HG02840 (cell line): ENCODE results near the gene MATN1.
"Not testable (repeated sequence)": the region's sequence is repeated elsewhere in the genome, so short reads cannot be mapped to it uniquely, and the experiment has no call there.

Experiments
- ATAC-seq: cut with Tn5 transposase; IDR thresholded peaks from one replicate; pipeline ENCODE4 v1.9.1; 2021; ENCODE audit warnings: mild to moderate bottlenecking, moderate library complexity, moderate number of reproducible peaks; ENCODE audit not compliant: unreplicated experiment, low FRiP score

MATN1 gene

DNA sequence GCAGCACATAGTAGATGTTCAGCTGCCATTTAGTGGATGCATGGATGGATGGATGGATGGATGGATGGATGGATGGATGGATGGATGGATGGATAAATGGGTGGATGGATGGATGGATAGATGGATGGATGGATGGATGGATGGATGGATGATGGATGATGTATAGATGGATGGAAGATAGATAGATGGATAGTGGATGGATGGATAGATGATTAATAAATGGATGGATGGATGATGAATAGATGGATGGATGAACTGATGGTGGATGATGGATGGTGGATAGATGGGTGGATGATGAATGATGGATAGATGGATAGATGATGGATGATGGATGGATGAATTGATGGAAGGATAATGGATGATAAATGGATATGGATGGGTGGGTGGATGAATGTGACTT is 20.6 kb downstream of the MATN1 start:
- ATAC-seq = no peak

DNA sequence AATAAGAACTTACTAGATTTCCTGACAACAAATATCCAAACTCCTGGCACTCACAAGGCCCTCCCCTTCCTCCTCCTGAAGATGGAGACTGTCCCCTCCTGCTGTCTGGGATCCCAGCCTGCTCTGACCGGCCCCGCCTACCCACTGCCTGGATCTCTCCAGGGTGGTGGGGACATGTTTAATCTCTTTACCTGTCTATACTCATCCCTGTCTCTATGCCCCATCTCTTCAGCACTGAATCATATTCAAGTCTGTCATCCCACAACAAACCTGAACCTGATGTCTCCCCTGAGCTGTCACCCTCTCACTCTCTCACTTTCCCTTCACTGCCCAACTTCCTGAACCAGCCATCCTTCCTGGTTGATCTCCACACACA is 22.1 kb downstream of the MATN1 start:
- ATAC-seq = no peak

DNA sequence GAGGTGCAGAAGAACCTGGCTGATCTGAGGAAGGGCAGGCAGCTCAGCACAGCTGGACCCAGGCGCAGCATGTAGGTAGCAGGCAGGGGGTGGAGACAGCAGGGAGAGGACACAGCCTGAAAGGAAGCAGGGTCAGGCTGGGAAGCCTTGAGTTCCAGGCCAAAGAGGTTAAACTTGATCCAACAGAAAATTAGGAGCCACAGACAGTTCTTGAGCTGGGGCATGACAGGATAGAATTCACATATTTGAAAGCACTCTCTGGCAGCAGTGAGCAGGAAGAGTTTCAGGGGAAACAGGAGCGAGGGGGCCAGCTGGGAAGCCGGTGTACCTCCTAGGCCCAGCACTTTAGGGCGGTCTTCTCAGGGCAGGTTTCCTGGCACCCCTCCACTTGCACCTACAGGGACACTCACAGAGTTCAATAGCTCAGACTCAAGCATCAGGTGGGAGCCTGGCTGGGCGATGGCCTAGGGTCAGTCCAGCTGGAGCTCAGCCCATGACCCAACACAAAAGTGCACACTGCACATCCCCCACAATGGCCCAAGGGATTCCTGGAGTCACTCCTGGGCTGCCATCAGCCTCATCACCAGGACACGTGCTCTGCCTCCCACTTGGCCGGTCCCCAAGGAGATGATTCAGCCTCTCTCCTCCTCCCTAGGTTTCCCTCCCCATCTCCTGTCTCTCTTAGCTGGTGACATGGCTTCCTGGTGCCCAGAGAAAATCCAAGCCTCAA is 22.7 kb downstream of the MATN1 start:
- no peak for ATAC-seq

DNA sequence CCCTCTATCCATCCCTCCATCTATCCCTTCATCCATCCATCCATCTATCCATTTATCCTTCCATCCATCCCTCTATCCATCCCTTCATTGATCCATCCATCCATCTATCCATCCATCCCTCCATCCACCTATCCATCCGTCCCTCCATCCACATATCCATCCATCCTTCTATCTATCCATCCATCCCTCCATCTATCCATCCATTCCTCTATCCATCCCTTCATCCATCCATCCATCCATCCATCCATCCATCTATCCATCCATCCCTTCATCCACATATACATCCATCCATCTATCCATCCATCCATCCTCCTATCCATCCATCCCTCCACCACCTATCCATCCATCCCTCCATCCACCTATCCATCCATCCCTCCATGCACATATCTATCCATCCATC is 23.6 kb downstream of the MATN1 start:
- ATAC-seq = no peak

DNA sequence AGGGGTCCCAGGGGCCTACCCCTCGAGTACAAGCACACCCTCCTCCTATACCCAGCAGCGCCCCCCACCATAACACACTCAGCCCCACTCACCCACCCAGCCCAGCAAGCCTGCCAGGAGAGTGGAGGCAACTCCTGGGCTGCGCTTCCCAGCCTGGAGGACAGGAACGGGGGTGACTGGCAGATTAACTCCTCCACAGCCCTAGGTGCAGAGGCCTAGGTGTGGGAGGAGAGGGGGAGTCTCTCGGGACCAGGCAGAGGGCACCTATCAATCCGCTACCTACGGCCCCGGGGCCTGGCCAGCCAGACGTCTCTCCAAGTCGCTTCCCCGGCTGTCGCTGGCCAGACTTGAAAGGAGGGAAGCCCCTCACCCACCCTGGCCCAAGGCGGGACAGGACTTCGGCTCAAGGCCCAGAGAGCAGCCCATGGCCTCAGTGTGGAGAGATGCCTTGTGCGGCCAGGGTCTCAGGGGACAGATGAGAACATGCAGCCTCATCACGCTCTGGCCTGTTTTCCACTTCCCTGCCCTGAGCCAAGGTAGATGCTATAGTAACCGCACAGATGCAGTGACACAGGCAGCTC is 24.9 kb downstream of the MATN1 start:
- ATAC-seq = no peak

DNA sequence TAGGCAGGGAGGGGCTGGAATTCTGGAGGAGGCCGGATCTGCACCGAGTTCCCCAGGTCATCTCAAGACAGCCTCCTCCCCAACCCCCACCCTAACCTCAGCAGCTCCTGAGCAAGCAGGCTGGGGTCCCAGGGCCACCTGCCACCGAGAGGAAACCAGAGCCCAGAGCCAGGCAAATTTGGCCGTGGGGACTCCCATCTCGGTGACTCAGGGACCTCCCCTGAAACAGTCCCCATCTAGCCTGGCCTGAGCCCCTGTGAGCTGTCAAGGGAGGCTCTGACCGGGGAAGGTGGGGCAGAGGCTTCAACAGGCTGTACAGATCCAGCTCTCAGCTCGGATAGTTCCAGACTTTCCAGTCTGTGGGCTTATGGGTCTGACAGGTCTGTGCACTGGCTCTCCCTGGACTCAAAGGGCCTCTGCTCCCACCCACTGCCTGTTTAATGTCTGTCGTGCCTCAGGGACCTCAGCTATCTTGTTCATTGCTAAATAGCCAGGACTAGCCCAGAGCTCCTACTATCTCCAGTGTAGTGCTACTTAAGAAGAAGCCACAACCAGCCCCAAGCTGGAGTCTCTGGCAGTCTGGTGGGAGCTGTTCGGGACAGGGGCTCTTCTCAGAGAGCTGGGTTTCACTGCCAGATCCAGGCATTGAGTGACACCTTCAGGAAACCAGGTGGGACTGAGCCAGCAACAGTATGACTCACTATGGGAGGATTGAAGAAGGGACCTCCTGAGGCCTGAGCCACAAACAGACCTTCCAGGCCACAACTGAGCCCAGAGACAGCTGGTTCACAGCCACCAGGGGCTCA is 25.6 kb downstream of the MATN1 start:
- ATAC-seq = no peak

DNA sequence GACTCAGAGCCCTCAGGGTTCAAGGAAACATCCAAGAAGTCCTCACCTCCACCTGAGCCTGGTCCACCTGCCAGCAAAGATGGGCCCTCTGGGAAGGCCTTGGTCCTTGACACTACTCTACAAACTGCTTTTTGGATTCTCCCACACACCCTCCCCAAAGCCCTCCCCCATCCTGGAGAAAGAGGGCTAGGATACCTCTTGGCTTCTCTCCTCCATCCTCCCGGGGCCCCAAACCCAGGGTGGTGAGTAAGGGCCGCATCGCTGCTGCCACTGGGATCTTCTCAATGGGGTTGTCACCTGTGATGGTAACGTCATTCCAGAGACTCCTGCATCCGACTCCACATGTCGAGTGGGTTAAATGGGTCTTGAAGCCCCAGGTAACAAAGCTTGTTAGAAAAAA is 26.6 kb downstream of the MATN1 start:
- no peak for ATAC-seq

DNA sequence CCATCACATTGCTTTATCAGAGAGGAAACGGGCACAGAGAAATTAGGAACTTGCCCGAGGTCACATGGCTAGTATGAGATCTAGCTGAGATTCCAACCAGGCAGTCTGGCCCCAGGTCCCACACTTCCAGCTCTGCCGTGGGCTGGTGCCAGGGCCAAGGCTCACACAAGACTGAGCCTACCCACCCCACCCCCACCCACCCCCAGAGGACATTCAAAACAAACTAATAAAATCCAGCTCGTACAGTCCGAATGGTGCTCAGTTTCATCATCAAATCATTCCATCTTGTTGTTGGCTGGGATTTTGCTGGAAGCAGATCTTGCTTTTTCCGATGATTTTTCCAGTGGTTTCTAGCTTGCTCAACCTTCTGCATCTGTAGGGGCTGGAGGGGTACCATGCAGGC is 27.9 kb downstream of the MATN1 start:
- ATAC-seq = no peak

DNA sequence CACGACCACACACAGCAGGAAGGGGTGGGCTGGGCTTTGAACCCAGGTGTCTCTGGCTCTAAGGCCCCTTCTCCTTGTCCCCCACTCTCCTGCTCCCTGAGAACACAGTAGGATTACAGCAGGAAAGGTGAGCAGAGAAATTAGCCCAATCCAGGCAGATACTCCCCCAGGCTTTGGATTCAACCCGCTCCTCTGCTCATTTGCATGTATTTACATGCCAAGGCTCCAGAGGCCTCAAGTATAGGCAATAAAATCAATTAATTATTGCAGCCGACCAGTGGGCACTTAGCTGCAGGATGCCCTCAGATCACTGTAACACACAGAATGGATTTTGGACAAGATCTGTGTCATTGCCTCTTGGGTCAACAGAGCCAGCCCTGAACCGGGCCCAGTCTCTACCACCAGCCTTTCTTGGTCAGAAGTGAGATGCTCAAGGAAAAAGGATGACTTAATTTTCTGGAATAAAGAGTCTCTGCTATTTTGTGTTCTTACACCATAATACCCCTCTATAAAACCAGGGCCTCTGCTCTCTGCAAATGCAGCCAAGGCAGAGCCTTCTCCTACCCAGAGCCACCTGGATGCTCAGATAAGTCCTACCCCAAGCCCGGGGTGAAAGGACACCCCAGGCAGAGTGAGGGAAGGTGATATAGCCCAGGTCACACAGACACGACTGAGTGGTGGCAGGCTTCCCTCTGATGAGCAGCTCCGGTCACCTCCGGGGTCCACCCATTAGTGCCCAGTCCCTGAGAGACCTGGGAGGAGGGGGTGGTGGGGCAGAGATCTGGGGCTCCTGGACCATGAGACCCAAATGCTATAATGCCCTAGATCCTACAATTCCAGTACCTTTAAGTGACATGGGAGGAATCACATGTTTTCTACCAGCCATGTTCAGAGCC is 28.9 kb downstream of the MATN1 start:
- ATAC-seq = no peak

DNA sequence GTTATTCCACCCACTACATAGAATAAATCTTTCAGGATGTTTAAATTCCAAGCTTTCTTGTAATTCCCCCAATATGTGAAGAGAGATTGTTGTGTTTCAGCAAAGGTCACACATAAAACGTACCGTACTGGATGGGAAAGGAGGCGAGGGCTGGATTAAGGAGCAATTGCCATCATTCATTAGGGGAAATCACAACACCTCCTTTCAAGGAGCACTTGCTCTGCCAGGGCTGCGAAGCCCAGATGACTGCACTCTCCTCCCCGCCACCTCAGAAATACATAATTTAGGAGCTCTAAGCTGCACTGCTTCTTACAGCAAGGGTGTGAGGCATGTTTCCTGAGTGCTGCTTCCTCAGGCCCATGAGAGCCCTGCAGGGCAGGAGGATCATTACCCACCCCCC is 29.6 kb downstream of the MATN1 start:
- ATAC-seq = no peak

DNA sequence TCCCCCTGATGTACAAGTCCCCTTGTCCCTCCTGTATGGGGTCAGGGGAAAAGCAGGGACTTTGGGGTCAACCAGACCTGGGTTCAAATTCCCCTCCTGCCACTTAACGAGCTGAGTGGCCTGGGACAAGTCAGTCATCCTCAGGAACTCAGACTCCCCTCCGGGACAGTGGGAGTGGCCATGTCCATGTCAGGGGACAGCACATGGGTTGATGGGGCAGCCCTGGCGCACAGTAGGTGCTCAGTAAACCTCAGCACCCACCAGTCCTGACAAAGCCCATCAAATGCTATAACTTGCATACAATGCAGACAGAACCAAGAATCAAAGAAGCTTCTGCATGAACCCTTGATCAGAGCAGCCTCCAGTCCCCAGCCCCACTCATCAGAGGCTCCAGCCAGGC is 30.0 kb downstream of the MATN1 start:
- no peak for ATAC-seq

DNA sequence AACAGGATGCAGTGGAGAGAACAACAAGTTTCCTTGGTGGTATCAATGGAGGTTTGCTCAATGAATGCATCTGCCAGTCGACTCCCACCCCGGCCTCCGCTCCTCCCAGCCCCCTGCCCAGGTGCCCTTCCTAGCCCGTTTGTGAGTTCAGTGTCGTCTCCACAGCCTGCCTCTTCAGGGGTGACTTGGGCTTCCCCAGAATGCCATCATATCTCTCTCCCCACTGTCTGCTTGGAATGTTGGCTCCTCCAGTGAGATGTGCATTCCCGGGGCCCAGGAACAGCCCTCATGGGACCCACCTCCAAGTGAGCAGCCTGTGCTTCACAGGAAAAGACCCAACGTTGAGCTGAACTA is 30.5 kb downstream of the MATN1 start:
- no peak for ATAC-seq

DNA sequence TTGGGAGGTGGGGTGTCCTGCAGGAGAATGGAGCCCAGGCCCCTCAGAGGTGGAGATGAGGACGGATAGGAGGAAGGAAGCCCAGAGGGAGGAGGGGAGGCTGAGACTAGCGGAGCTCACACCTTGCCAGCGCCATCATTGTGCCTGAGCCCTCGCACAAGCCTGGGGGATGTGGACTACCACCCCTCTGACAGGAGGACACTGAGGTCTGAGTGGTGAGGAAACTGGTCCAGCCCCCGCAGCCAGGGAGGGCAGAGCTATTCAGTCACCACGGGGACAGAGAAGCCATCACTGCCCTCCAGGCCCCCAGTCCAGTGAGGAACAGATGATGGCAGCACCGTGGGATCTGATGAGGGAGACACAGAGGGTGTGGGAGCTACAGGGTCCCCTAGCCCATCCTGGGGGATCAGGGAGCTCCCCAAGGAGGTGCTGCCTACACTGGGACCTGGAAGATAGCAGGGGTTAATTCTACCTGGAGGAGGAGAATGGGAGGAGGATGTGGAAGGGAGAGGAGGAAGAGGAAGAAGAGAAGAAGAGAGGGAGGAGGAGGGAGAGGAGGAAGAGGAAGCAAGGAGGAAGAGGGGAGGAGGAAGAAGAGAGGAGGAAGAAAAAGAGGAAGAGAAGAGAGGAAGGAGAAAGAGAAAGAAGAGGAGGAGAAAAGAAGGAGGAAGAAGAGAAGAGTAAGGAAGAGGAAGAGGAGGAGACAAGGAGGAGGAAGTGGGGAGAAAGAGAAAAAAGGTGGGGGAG is 31.0 kb downstream of the MATN1 start:
- ATAC-seq = no peak

DNA sequence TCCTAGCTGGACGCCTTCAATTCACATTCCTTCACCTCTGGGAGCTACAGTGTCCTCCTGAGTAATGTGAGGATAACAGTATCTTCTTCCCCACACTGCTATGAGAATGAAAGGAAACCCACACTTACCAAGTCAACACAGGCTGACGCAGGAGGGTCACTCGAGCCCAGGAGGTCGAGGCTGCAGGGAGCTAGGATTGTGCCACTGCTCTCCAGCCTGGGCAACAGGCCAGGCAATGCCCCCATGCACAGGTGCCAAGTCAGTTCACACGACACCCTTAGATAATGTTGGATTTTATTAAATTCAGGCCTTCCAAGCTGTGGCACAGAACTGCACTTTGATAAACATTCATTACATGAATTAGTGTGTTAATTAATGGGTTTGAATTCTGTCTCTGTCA is 31.9 kb downstream of the MATN1 start:
- ATAC-seq = no peak

DNA sequence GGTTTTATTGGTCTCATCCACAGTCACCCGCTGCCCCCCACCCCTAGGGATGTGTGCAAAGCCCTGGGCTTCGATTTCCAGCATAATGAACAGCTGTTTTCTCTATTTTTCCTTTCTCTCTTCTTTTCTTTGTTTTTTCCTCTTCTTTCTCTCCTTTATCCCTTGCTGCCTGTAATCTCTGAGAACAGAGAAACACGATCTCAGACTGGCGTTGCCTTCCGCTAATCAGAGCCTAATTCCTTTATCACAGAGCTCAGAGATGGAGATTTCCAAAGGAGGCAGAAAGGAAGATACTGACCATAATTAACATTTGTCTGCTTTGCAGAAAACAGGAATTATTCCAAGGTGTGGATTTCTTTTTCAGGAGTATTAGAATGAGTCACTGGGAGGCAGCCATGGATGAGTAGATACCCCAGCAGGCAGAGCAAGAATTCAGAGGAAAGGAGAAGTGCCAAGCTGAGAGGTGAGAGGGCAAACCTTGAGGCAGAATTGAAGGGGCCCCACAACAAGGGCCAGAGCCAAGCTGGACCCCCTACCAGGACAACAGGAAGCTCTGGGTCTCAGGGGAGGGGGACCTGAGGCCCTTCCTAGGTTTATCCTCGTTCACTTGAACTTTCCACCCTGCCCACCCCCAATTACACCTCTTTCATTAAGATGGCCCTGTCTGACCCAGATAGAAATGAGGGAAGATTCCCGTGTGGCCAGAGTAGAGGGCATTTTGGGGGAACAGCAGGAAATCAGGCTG is 33.3 kb downstream of the MATN1 start:
- no peak for ATAC-seq

DNA sequence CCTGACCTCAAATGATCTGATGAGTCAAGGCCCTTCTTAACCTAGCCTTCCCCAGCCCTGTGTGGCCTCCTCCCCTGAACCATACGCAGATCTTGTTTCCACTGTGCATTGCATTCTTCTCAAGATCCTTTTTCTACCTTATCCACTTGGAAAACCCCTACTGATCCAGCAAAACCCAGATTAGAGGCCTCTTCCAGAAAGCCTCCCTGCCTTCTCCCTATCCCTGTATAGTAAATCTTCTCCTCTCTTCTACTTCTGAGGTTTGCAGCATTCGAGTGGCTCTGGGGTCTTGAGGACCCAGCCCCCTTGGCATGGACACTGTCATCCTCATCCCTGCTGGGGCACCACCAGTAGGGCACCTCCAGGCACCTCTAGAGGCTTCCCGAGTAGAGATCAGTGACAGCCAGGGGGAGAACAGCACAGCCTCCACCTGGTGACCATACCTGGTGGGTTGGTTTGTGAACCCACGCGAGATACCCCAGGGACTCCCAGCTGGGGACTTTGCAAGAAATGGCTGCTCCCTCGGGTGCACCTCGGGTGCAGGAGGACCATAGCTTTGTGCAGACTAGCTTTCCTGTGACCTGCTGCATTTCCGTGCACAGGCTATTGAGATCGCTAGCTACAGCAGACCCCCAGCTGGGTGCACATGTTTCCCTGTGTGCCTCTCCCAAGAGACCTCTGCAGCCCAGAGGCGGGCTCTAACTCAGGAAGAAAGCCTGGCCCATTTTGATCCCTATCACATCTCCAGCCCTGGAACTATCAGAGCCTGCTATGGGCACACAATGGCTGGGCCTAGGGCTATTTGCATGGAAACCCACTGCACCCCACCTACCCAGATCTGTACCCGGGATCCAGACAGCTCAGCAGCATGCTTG is 34.2 kb downstream of the MATN1 start:
- ATAC-seq = no peak

DNA sequence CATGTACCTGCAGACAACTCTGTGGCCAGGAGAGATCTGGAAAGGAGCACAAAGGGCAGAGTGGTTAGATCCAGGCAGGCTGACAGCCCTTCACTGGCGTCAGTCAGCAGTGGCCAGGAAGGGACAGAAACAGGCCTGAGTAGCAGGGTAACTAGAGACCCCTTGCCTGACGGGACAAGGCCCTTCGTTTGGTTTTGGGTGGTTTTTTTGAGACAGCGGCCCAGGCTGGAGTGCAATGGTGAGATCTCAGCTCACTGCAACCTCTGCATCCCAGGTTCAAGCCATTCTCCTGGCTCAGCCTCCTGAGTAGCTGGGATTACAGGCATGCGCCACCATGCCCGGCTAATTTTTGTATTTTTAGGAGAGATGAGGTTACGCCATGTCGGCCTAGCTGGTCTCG is 34.9 kb downstream of the MATN1 start:
- not testable (repeated sequence) for ATAC-seq

DNA sequence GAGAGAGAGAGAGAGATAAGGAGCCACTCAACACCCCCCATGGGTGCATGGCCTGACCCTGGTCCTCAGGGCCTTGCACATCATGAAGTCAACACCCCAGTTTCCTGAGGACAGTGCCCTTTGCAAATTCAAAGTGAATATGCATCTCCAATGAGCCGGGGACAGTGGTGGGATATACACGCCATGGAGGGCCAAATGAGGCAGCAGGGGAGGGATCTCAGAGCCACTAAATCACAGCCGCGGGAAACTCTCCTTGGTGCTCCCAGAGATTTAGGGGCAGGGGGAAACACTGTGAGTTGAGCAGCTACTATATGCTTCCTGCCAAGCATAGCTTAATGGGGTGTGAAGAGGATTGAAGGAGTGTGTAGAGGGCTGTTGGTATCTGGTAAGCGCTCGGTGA is 35.5 kb downstream of the MATN1 start:
- no peak for ATAC-seq
